K562 (cell line): ENCODE measurements around the gene TRIP10. TPM values are rescaled to one million over a fixed set of nuclear protein-coding genes. Genes with fewer than 3 reads are reported as not detected.
A peak's percentile ranks its signal among the peaks of the same experiment; 100 is the strongest.

Experiments
- CEBPB ChIP-seq: fragments of 450-650 bp; IDR thresholded peaks from 2 replicates; pipeline ENCODE4 v1.6.1; 2016; ENCODE audit warnings: missing genetic modification characterization, missing compliant biosample characterization
- PHF20 ChIP-seq: fragments of 450-650 bp; IDR thresholded peaks from 2 replicates; pipeline ENCODE4 v1.6.1; 2018; ENCODE audit not compliant: partially characterized antibody
- RCOR1 ChIP-seq, 2 experiments: IDR thresholded peaks; 2 replicates each; pipeline ENCODE4 v1.6.1; 2012; ENCODE audit warnings: low read depth in 2 of 2, low read length in 2 of 2, borderline replicate concordance in 1 of 2, improper control_type of control experiment in 1 of 2
- SPI1 ChIP-seq: IDR thresholded peaks from 2 replicates; pipeline ENCODE4 v1.6.1; 2011; ENCODE audit warnings: low read depth, low read length, control low read depth, borderline replicate concordance
- SRF ChIP-seq, 2 experiments: fragments of 250-450, 450-650 bp in 1 of 2; sonication (Bioruptor Pico) in 1 of 2; sonication (generic) in 1 of 2; formaldehyde crosslinking; IDR thresholded peaks; 2 replicates each; pipeline versions ENCODE4 v1.5.0 to v1.5.1; 2020 to 2022; ENCODE audit warnings: mild to moderate bottlenecking in 1 of 2, missing genetic modification reagents in 1 of 2
- TBP ChIP-seq: optimal IDR thresholded peaks from 2 replicates; pipeline ENCODE3; 2011; ENCODE audit warnings: low read depth, low read length, improper control_type of control experiment
- ZC3H8 ChIP-seq: fragments of 450-650 bp; IDR thresholded peaks from 2 replicates; pipeline ENCODE4 v1.6.1; 2017
- ZNF23 ChIP-seq: fragments of 250-450 bp; sonication (Bioruptor Pico); IDR thresholded peaks from 2 replicates; pipeline ENCODE4 v1.4.0; 2020; ENCODE audit warnings: mild to moderate bottlenecking
- ZNF584 ChIP-seq: fragments of 200-800 bp; sonication (Bioruptor generic); IDR thresholded peaks from 2 replicates; pipeline ENCODE4 v1.6.1; 2016; ENCODE audit warnings: low read depth, mild to moderate bottlenecking, missing genetic modification characterization, missing compliant biosample characterization
- ZNF668 ChIP-seq: fragments of 250-450 bp; sonication (Bioruptor Pico); IDR thresholded peaks from 2 replicates; pipeline ENCODE4 v1.8.0; 2022; ENCODE audit warnings: mild to moderate bottlenecking, inconsistent platforms
- ZSCAN32 ChIP-seq: fragments of 450-650 bp; formaldehyde crosslinking; IDR thresholded peaks from 2 replicates; pipeline ENCODE4 v1.4.0; 2020; ENCODE audit warnings: mild to moderate bottlenecking, moderate library complexity
- polyA plus RNA-seq, 8 experiments: library from polyadenylated mRNA; depleted of rRNA in 4 of 8; stranded (reverse) in 5 of 8; unstranded in 3 of 8; fragments of >200 nt; fragmentation: Nextera tagmentation in 2 of 8; fragmentation: Illumina TruSeq in 1 of 8; extraction: Ambion mirVana in 2 of 8; extraction: Trizol in 1 of 8; gene quantifications; 2 replicates each; pipeline versions ENCODE4 v1.2.1 to v1.2.3, GENCODE V29; 2011 to 2014; ENCODE audit warnings: inconsistent platforms in 1 of 8, missing spikeins in 1 of 8
- total RNA-seq, 7 experiments: library from RNA; depleted of rRNA in 6 of 7; stranded (reverse); fragments of >200 nt in 6 of 7; fragmentation: Illumina TruSeq in 2 of 7; extraction: Trizol in 2 of 7; gene quantifications; 2 replicates each; pipeline versions ENCODE4 v1.2.1 to v1.2.3, GENCODE V29; 2011 to 2021; ENCODE audit warnings: low replicate concordance in 1 of 7
- TF ChIP-seq, protein P1 (sequence below): fragments of 450-650 bp; conservative IDR thresholded peaks from 2 replicates; pipeline ENCODE4 v1.6.1; 2016; ENCODE audit warnings: missing genetic modification characterization, low read depth, mild to moderate bottlenecking, missing compliant biosample characterization, moderate library complexity
- TF ChIP-seq, protein P2 (sequence below), 2 experiments: fragments of 450-650 bp in 1 of 2; sonication (generic) in 1 of 2; formaldehyde crosslinking in 1 of 2; IDR thresholded peaks in 1 of 2; conservative IDR thresholded peaks in 1 of 2; 2 replicates each; pipeline versions ENCODE4 v1.6.1 to v1.8.1; 2016 to 2023; ENCODE audit warnings: mild to moderate bottlenecking in 2 of 2, moderate library complexity in 2 of 2, inconsistent platforms in 1 of 2, missing genetic modification reagents in 1 of 2
- TF ChIP-seq, protein P3 (sequence below): IDR thresholded peaks from 3 replicates; pipeline ENCODE4 v1.6.1; 2011; ENCODE audit warnings: borderline replicate concordance, mild to moderate bottlenecking, moderate library complexity; ENCODE audit not compliant: insufficient read length; ENCODE audit errors: extremely low read depth
- TF ChIP-seq, protein P4 (sequence below): sonication (generic); formaldehyde crosslinking; IDR thresholded peaks from 2 replicates; pipeline ENCODE4 v1.8.0; 2022; ENCODE audit warnings: mild to moderate bottlenecking, missing genetic modification reagents
- TF ChIP-seq, protein P5 (sequence below): sonication (generic); formaldehyde crosslinking; IDR thresholded peaks from 2 replicates; pipeline ENCODE4 v1.9.0; 2022; ENCODE audit warnings: mild to moderate bottlenecking, missing genetic modification reagents

Gene TRIP10
- total and polyA plus RNA-seq, 9 of the 15 experiments (the other 6 are each of a cell fraction or from before 2014, with no cell fraction given), result 1.2 to 66.8 (median 36.1) TPM

DNA sequence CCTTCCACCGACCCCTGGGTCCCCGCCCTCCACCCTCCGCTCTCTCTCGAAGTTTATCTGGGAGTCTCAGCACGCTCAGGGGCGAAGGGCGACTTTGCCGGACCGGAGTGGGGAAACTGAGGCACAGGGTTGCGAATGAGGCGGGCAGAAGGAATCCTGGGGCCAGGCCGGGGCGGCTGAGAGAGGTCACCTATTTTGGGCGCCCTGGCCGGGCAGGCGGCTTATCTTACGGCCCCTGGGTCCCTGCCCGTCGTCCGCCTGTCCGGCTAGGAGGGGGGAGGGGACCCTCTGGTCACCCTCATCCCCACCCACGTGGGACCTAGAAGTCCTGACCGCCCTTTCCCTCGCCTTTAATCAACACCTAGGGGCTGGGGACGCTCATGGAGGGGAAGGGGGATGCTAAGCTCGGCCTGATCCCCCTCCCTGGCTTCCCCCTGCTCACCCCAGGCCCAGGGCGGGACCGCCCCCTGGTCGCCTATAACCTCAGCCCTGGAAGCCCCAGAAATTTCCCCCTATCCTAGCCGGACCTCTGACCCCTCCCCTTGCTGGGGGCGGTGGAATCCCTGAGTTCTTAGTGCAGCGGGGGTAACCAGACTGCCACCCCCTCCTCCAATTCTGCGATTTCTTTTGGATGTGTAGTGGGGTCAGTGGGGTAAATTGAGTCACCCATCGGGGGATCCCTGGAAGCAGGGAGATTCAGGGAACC, 556 bp downstream of the TRIP10 start (continued):
- no peak for TF ChIP-seq ZNF584
- TF ChIP-seq, protein P1, sequence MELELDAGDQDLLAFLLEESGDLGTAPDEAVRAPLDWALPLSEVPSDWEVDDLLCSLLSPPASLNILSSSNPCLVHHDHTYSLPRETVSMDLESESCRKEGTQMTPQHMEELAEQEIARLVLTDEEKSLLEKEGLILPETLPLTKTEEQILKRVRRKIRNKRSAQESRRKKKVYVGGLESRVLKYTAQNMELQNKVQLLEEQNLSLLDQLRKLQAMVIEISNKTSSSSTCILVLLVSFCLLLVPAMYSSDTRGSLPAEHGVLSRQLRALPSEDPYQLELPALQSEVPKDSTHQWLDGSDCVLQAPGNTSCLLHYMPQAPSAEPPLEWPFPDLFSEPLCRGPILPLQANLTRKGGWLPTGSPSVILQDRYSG (tag), result no peak
- TF ChIP-seq, protein P2, sequence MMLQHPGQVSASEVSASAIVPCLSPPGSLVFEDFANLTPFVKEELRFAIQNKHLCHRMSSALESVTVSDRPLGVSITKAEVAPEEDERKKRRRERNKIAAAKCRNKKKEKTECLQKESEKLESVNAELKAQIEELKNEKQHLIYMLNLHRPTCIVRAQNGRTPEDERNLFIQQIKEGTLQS (IDR thresholded peaks at IDR 0.05), result no peak
- TF ChIP-seq, protein P2 (CRISPR knock-in tag; conservative IDR thresholded peaks at IDR 0.05), result no peak
- TF ChIP-seq CEBPB (tag), result no peak
- TF ChIP-seq, protein P3, sequence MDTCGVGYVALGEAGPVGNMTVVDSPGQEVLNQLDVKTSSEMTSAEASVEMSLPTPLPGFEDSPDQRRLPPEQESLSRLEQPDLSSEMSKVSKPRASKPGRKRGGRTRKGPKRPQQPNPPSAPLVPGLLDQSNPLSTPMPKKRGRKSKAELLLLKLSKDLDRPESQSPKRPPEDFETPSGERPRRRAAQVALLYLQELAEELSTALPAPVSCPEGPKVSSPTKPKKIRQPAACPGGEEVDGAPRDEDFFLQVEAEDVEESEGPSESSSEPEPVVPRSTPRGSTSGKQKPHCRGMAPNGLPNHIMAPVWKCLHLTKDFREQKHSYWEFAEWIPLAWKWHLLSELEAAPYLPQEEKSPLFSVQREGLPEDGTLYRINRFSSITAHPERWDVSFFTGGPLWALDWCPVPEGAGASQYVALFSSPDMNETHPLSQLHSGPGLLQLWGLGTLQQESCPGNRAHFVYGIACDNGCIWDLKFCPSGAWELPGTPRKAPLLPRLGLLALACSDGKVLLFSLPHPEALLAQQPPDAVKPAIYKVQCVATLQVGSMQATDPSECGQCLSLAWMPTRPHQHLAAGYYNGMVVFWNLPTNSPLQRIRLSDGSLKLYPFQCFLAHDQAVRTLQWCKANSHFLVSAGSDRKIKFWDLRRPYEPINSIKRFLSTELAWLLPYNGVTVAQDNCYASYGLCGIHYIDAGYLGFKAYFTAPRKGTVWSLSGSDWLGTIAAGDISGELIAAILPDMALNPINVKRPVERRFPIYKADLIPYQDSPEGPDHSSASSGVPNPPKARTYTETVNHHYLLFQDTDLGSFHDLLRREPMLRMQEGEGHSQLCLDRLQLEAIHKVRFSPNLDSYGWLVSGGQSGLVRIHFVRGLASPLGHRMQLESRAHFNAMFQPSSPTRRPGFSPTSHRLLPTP, result no peak
- peak in 1 of 2 experiments; percentile 41; a peak in 1 of 4 replicates for TF ChIP-seq SRF (CRISPR knock-in tag; IDR thresholded peaks at IDR 0.05)
- TF ChIP-seq ZNF23 (CRISPR knock-in tag), result no peak
- TF ChIP-seq ZSCAN32 (CRISPR knock-in tag), result no peak
- TF ChIP-seq PHF20, result no peak
- TF ChIP-seq, protein P4, sequence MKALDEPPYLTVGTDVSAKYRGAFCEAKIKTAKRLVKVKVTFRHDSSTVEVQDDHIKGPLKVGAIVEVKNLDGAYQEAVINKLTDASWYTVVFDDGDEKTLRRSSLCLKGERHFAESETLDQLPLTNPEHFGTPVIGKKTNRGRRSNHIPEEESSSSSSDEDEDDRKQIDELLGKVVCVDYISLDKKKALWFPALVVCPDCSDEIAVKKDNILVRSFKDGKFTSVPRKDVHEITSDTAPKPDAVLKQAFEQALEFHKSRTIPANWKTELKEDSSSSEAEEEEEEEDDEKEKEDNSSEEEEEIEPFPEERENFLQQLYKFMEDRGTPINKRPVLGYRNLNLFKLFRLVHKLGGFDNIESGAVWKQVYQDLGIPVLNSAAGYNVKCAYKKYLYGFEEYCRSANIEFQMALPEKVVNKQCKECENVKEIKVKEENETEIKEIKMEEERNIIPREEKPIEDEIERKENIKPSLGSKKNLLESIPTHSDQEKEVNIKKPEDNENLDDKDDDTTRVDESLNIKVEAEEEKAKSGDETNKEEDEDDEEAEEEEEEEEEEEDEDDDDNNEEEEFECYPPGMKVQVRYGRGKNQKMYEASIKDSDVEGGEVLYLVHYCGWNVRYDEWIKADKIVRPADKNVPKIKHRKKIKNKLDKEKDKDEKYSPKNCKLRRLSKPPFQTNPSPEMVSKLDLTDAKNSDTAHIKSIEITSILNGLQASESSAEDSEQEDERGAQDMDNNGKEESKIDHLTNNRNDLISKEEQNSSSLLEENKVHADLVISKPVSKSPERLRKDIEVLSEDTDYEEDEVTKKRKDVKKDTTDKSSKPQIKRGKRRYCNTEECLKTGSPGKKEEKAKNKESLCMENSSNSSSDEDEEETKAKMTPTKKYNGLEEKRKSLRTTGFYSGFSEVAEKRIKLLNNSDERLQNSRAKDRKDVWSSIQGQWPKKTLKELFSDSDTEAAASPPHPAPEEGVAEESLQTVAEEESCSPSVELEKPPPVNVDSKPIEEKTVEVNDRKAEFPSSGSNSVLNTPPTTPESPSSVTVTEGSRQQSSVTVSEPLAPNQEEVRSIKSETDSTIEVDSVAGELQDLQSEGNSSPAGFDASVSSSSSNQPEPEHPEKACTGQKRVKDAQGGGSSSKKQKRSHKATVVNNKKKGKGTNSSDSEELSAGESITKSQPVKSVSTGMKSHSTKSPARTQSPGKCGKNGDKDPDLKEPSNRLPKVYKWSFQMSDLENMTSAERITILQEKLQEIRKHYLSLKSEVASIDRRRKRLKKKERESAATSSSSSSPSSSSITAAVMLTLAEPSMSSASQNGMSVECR (CRISPR knock-in tag), result peak; percentile 35; the same call in 1 of the 2 replicates
- no peak for TF ChIP-seq SPI1
- peak in 1 of 2 experiments; percentile 57; a peak in 1 of 4 replicates for TF ChIP-seq RCOR1 (IDR thresholded peaks at IDR 0.05; ENCODE audit: borderline replicate concordance in 1 of 2, low read depth in 2 of 2, low read length in 2 of 2)
- TF ChIP-seq TBP, result no peak
- TF ChIP-seq, protein P5, sequence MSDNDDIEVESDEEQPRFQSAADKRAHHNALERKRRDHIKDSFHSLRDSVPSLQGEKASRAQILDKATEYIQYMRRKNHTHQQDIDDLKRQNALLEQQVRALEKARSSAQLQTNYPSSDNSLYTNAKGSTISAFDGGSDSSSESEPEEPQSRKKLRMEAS (CRISPR knock-in tag), result peak; percentile 86
- TF ChIP-seq ZC3H8, result no peak
- TF ChIP-seq ZNF668 (CRISPR knock-in tag), result no peak
